OCI-LY3 (cell line): Measurements from ENCODE around the gene RMDN3.

ENCODE experiments used
- CTCF ChIP-seq: fragments of 200-600, 300-600 bp; sonication (generic); IDR thresholded peaks from 2 replicates; pipeline ENCODE4 v1.5.1; 2014; ENCODE audit warnings: antibody characterized with exemption, low read length, low read depth
- EZH2phosphoT487 ChIP-seq: fragments of 200-600 bp; shearing (Covaris generic); IDR thresholded peaks from 2 replicates; pipeline ENCODE4 v1.6.1; 2018; ENCODE audit warnings: antibody characterized with exemption, mixed run types, low read depth

- TF ChIP-seq CTCF (no peak), EZH2phosphoT487 (no peak)
These were observed 58.8 kb downstream of the RMDN3 start for GRCh38 chr15:40696228-40696627.
